B cell (primary cell): ENCODE measurements around the gene PCDHGA2. TPM values are rescaled to one million over a fixed set of nuclear protein-coding genes. Genes with fewer than 3 reads are reported as not detected.

Experiments used
- ATAC-seq: fragments of 200-7000 bp; cut with Tn5 transposase; one replicate; pipeline ENCODE4 v1.10.0; 2021; ENCODE audit warnings: low read depth, mild to moderate bottlenecking, moderate number of reproducible peaks, moderate library complexity
- CTCF ChIA-PET: fragments of 350-600 bp; sonication (Branson Sonifier 250); formaldehyde crosslinking; loops from one replicate; lab custom pipeline; 2021; ENCODE audit warnings: antibody characterized with exemption, inconsistent platforms; lab: Charles Lee
- POLR2A ChIA-PET: fragments of 350-600 bp; sonication (Branson Sonifier 250); formaldehyde crosslinking; loops from one replicate; lab custom pipeline; 2021; ENCODE audit warnings: antibody characterized with exemption; lab: Charles Lee
- DNase-seq: peaks from one replicate; pipeline ENCODE4 v3.0.0; 2013
- H2AFZ ChIP-seq: 2 replicates; pipeline ENCODE4 v1.6.1; 2012; ENCODE audit warnings: mild to moderate bottlenecking, low read depth, low read length; ENCODE audit not compliant: insufficient read depth, poor library complexity, severe bottlenecking
- H3K27ac ChIP-seq, 2 donors: 1 replicate in 1 of 2; 2 replicates in 1 of 2; pipeline ENCODE4 v1.5.1; 2012 to 2013; ENCODE audit warnings: low read length in 2 of 2, mild to moderate bottlenecking in 2 of 2, moderate library complexity in 1 of 2
- H3K27me3 ChIP-seq, 4 experiments: fragments of 200-600 bp in 1 of 4; sonication (generic) in 1 of 4; replicated peaks in 1 of 4; 1 replicate in 2 of 4; 2 replicates in 2 of 4; pipeline versions ENCODE4 v1.6.1 to v1.7.0; 2013 to 2016; ENCODE audit warnings: low read length in 3 of 4, mild to moderate bottlenecking in 2 of 4, mixed read lengths in 1 of 4, moderate library complexity in 1 of 4; ENCODE audit not compliant: insufficient read depth in 4 of 4, control insufficient read depth in 3 of 4; ENCODE audit errors: control extremely low read depth in 1 of 4
- H3K36me3 ChIP-seq, 2 experiments: replicated peaks in 1 of 2; 1 replicate in 1 of 2; 2 replicates in 1 of 2; pipeline versions ENCODE4 v1.6.1 to v1.7.1; 2013; ENCODE audit warnings: low read length in 1 of 2; ENCODE audit not compliant: insufficient read depth in 2 of 2, control insufficient read depth in 1 of 2; ENCODE audit errors: control extremely low read depth in 1 of 2, extremely low read depth in 1 of 2
- H3K4me1 ChIP-seq, 2 donors: fragments of 200-600 bp in 1 of 2; sonication (generic) in 1 of 2; 1 replicate in 1 of 2; 2 replicates in 1 of 2; pipeline versions ENCODE4 v1.5.1 to v1.6.1; 2013 to 2017; ENCODE audit warnings: low read length in 2 of 2; ENCODE audit not compliant: control insufficient read depth in 2 of 2, insufficient read depth in 2 of 2
- H3K4me2 ChIP-seq: replicated peaks from 2 replicates; pipeline ENCODE3; 2012; ENCODE audit warnings: mild to moderate bottlenecking, low read depth, low read length; ENCODE audit not compliant: poor library complexity, severe bottlenecking
- H3K4me3 ChIP-seq, 5 experiments: fragments of 200-600 bp in 1 of 5; sonication (generic) in 1 of 5; 1 replicate in 3 of 5; 2 replicates in 2 of 5; pipeline versions ENCODE4 v1.5.1 to v1.7.0; 2011 to 2016; ENCODE audit warnings: low read length in 4 of 5, mild to moderate bottlenecking in 4 of 5, low read depth in 2 of 5, control low read depth in 1 of 5, moderate library complexity in 1 of 5; ENCODE audit not compliant: insufficient read depth in 1 of 5; ENCODE audit errors: control extremely low read depth in 1 of 5, extremely low read depth in 1 of 5
- H3K79me2 ChIP-seq: fragments of 200-600 bp; sonication (generic); one replicate; pipeline ENCODE4 v1.6.0; 2016; ENCODE audit warnings: low read length; ENCODE audit not compliant: control insufficient read depth, insufficient read depth
- H3K9ac ChIP-seq: fragments of 200-600 bp; sonication (generic); 2 replicates; pipeline ENCODE4 v1.6.1; 2017; ENCODE audit warnings: mild to moderate bottlenecking, low read length, moderate library complexity
- H3K9me3 ChIP-seq, 3 donors: one replicate each; pipeline versions ENCODE4 v1.6.1 to v1.7.1; 2013; ENCODE audit warnings: low read length in 2 of 3; ENCODE audit not compliant: control insufficient read depth in 2 of 3, insufficient read depth in 1 of 3; ENCODE audit errors: control extremely low read depth in 1 of 3
- H4K20me1 ChIP-seq: 2 replicates; pipeline ENCODE4 v1.6.0; 2012; ENCODE audit warnings: mild to moderate bottlenecking, low read length; ENCODE audit not compliant: insufficient read depth, control insufficient read depth, poor library complexity, severe bottlenecking
- H3K27ac Mint-ChIP-seq: one replicate; pipeline ENCODE4 v1.8.0; 2021; ENCODE audit warnings: mixed read lengths
- H3K27me3 Mint-ChIP-seq: one replicate; pipeline ENCODE4 v1.8.0; 2021; ENCODE audit warnings: mixed read lengths
- H3K4me1 Mint-ChIP-seq: one replicate; pipeline ENCODE4 v1.8.0; 2021; ENCODE audit warnings: mixed read lengths
- H3K4me3 Mint-ChIP-seq: one replicate; pipeline ENCODE4 v1.8.0; 2021; ENCODE audit warnings: mixed read lengths
- H3K9me3 Mint-ChIP-seq: one replicate; pipeline ENCODE4 v1.8.0; 2022; ENCODE audit warnings: mixed read lengths; ENCODE audit not compliant: insufficient read depth
- CTCF ChIP-seq: fragments of 200-600 bp; IDR thresholded peaks from one replicate; pipeline ENCODE4 v1.8.0; 2022; ENCODE audit warnings: antibody characterized with exemption, mild to moderate bottlenecking
- EZH2 ChIP-seq: IDR thresholded peaks from 2 replicates; pipeline ENCODE4 v1.6.1; 2012; ENCODE audit warnings: borderline replicate concordance, low read depth, mild to moderate bottlenecking, moderate library complexity, low read length; ENCODE audit not compliant: insufficient read depth, poor library complexity, severe bottlenecking
- WGBS: methylation state at CpG from one replicate; pipeline ENCODE4 v1.1.5; 2013; ENCODE audit warnings: missing lambda C conversion rate; ENCODE audit not compliant: insufficient coverage; 5-methylcytosine and 5-hydroxymethylcytosine counted together
- intact Hi-C: fragments of 100-400 bp; cut with micrococcal nuclease; formaldehyde crosslinking; loops from one replicate; pipeline ENCODE4 v1.10.0; 2022
- polyA plus RNA-seq: library from polyadenylated mRNA; depleted of rRNA; stranded (reverse); fragments of >200 nt; gene quantifications from 2 replicates; pipeline ENCODE4 v1.2.3, GENCODE V29; 2012
- total RNA-seq, 2 donors: library from RNA; stranded (reverse); fragments of 120-200 nt in 1 of 2; gene quantifications; 1 replicate in 1 of 2; 2 replicates in 1 of 2; pipeline versions ENCODE4 v1.2.3 to v1.2.4, GENCODE V29; 2013 to 2022

Gene PCDHGA2
- total and polyA plus RNA-seq, 2 donors (not counting 1 experiment from before 2014, with no cell fraction given) = 0.07 to 0.09 TPM

GRCh38 chr5:141354900-141355469 is 16.4 kb downstream of the PCDHGA2 start, which contains the start of gene PCDHGA4:
Gene PCDHGA4 (plus strand): TSS chr5:141355021. CDS start chr5:141355108, 87 bp downstream.
- no peaks in the 10 kb centered on the region for H3K4me1 ChIP-seq
- peaks cover 0 to 58% (median 33%) of the 10 kb centered on the region in 4 experiments for H3K27me3 ChIP-seq
- ATAC-seq (no peak), DNase-seq (no peak)
- H3K27me3 Mint-ChIP-seq = peaks cover 54% of the 10 kb centered on the region
- ChIA-PET POLR2A (no interaction called here), CTCF (interaction anchor here (1.1 to 1.6 kb wide), 2 partner anchors 202 to 211 kb away, joined by 3 to 4 read pairs; no protein-coding TSS in a partner anchor)
- H3K36me3 ChIP-seq = no peaks in the 10 kb centered on the region
- H3K79me2 ChIP-seq = no peaks in the 10 kb centered on the region
- 32% methylated on average over 29 of the region's 29 CpGs for WGBS
- peaks cover 2 to 48% (median 26%) of the 10 kb centered on the region in 3 donors for H3K9me3 ChIP-seq
- no peaks in the 10 kb centered on the region for H4K20me1 ChIP-seq
- no peak within 1 kb of the TSS for H3K27ac Mint-ChIP-seq
- peaks cover 12% of the 10 kb centered on the region for H3K9me3 Mint-ChIP-seq
- peak; percentile 58 for TF ChIP-seq CTCF
- TF ChIP-seq EZH2 = no peak
- intact Hi-C loops = no loop called here
- H3K4me2 ChIP-seq = no peak within 1 kb of the TSS
- H2AFZ ChIP-seq = peak within 1 kb of the TSS; percentile 20
- peaks cover 2% of the 10 kb centered on the region for H3K4me1 Mint-ChIP-seq
- H3K4me3 ChIP-seq = no peak within 1 kb of the TSS
- H3K27ac ChIP-seq = no peak within 1 kb of the TSS
- no peak within 1 kb of the TSS for H3K9ac ChIP-seq
- H3K4me3 Mint-ChIP-seq = no peak within 1 kb of the TSS

- intact Hi-C loops = no loop called here
- Mint-ChIP-seq H3K4me3 (no peak overlapping the region), H3K9me3 (peaks cover 12% of the 10 kb centered on the region), H3K4me1 (peaks cover 2% of the 10 kb centered on the region), H3K27ac (no peak overlapping the region), H3K27me3 (peaks cover 55% of the 10 kb centered on the region)
- Histone ChIP-seq H3K79me2 (no peaks in the 10 kb centered on the region), H3K27ac (no peak overlapping the region), H3K4me1 (no peaks in the 10 kb centered on the region), H3K4me3 (no peak overlapping the region), H4K20me1 (no peaks in the 10 kb centered on the region), H3K4me2 (no peak overlapping the region), H3K9me3 (peaks cover under 1 to 49% (median 29%) of the 10 kb centered on the region in 3 donors), H3K9ac (no peak overlapping the region), H3K36me3 (no peaks in the 10 kb centered on the region), H3K27me3 (peaks cover 0 to 58% (median 33%) of the 10 kb centered on the region in 4 experiments), H2AFZ (no peak overlapping the region)
- ChIA-PET CTCF (interaction anchor here (1.1 to 1.6 kb wide), 2 partner anchors 202 to 210 kb away, joined by 3 to 4 read pairs; no protein-coding TSS in a partner anchor), POLR2A (no interaction called here)
- WGBS = 63% methylated on average over 24 of the region's 24 CpGs
- TF ChIP-seq EZH2 = no peak
- no peak for TF ChIP-seq CTCF
- no peak for DNase-seq
- ATAC-seq = no peak
Measured at GRCh38 chr5:141355641-141356040, 17.1 kb downstream of the PCDHGA2 start.
